Heart right ventricle (tissue), 16 donors: ENCODE results near the gene CDHR3. TPM values are rescaled to one million over a fixed set of nuclear protein-coding genes. Genes with fewer than 3 reads are reported as not detected.

Experiments used
- ATAC-seq, 8 donors: fragments of 200-7000 bp; cut with Tn5 transposase; one replicate each; pipeline ENCODE4 v1.9.1; 2020; ENCODE audit warnings: mild to moderate bottlenecking in 8 of 8, moderate library complexity in 8 of 8, moderate number of reproducible peaks in 1 of 8
- DNase-seq, 2 donors: peaks; one replicate each; pipeline ENCODE4 v3.0.0-alpha.2; 2020
- H3K27ac ChIP-seq, 10 donors: fragments of 200-600 bp; sonication (generic) in 2 of 10; one replicate each; pipeline versions ENCODE4 v1.5.0 to v1.8.0; 2020 to 2022; ENCODE audit warnings: mild to moderate bottlenecking in 3 of 10
- H3K27me3 ChIP-seq, 7 donors: fragments of 200-600 bp; one replicate each; pipeline ENCODE4 v1.8.0; 2021 to 2022; ENCODE audit warnings: mild to moderate bottlenecking in 2 of 7
- H3K36me3 ChIP-seq, 9 donors: fragments of 200-600 bp; sonication (generic) in 1 of 9; one replicate each; pipeline versions ENCODE4 v1.5.0 to v1.8.0; 2020 to 2022; ENCODE audit warnings: mild to moderate bottlenecking in 2 of 9
- H3K4me1 ChIP-seq, 9 donors: fragments of 200-600 bp; sonication (generic) in 1 of 9; one replicate each; pipeline versions ENCODE4 v1.5.0 to v1.8.0; 2020 to 2022; ENCODE audit warnings: mild to moderate bottlenecking in 4 of 9
- H3K4me3 ChIP-seq, 10 donors: fragments of 200-600 bp; sonication (generic) in 2 of 10; one replicate each; pipeline versions ENCODE4 v1.5.0 to v1.8.0; 2020 to 2022; ENCODE audit warnings: mild to moderate bottlenecking in 7 of 10, moderate library complexity in 2 of 10
- H3K9me3 ChIP-seq, 11 donors: fragments of 200-600 bp in 10 of 11; sonication (generic) in 2 of 11; one replicate each; pipeline versions ENCODE4 v1.5.0 to v1.8.0; 2013 to 2022; ENCODE audit warnings: mild to moderate bottlenecking in 2 of 11, control low read depth in 1 of 11, moderate library complexity in 1 of 11
- CTCF ChIP-seq, 9 donors: fragments of 200-600 bp; sonication (generic) in 2 of 9; IDR thresholded peaks; one replicate each; pipeline versions ENCODE4 v1.5.0 to v1.8.0; 2021 to 2022; ENCODE audit warnings: antibody characterized with exemption in 9 of 9, mild to moderate bottlenecking in 5 of 9, moderate library complexity in 1 of 9
- WGBS, 2 donors: extraction: QIAGEN DNeasy Blood & Tissue Kit; methylation state at CpG; one replicate each; pipeline ENCODE4 v1.1.7; 2013; ENCODE audit warnings: inconsistent platforms in 1 of 2; 5-methylcytosine and 5-hydroxymethylcytosine counted together
- intact Hi-C, 10 donors: fragments of 100-400 bp; cut with DNase I; formaldehyde crosslinking; loops; one replicate each; pipeline versions ENCODE4 v1.11.1 to v1.14.2; 2022
- polyA plus RNA-seq, 2 donors: library from polyadenylated mRNA; stranded (reverse); fragments of 200-250 nt; gene quantifications; one replicate each; pipeline ENCODE4 v1.2.3, GENCODE V29; 2013
- total RNA-seq, 10 donors: library from RNA; stranded (reverse); fragmentation: NEBNext Ultra II Directional in 3 of 10; extraction: Animal tissue kit (Norgen Biotek cat#: 25700) in 3 of 10; gene quantifications; one replicate each; pipeline versions ENCODE4 v1.2.1 to v1.2.4, GENCODE V29; 2021 to 2023
- donor health status: Arrhythmogenic right ventricular cardiomyopathy.
- donor health status: ischemic (EF 13 %, LVEDD 7.1; RV severe dilation, severe dysfunction).
- donor health status: healthy with polysubstance abuse.
- donor health status: DM: no; HTN: yes; CAD: no.
- donor health status: DM: no; HTN: no; CAD: no.
- donor health status: ischemic (EF 25% LVEDD 6.9; RV normal size, moderate dysfunction).
- donor health status: ischemic (EF 25% LVEDD 5.7; RV mildly dilated, moderate dysfunction).
- donor health status: healthy.
- donor health status: DM: yes; HTN: yes; CAD: no.
- donor health status: Ischemic cardiomyopathy.
- donor health status: ischemic (EF 35%, LVEDD 5.7; RV mildly dilated, moderate dysfunction).
- donor health status: nonischemic (EF 11% LVEDD 7.7; RV severe dilation, severe dysfunction).
- donor health status: DM: yes; HTN: yes; CAD: no.
- donor health status: PGD.
- donor health status: ischemic (EF 29% LVEDD 5.4; RV normal size, mild dysfunction).
- donor health status: nonischemic (EF 23%, LVEDD 6.1; RV moderate dilation, normal function).

Gene CDHR3
- total and polyA plus RNA-seq, 12 donors = 0.59 to 14.2 (median 1.9) TPM

GRCh38 chr7:105917659-105918058, 45.4 kb upstream of the CDHR3 start:
- ATAC-seq (no peak), DNase-seq (no peak)
- intact Hi-C loops = no loop called here
- Histone ChIP-seq H3K27me3 (no peaks in the 10 kb centered on the region), H3K27ac (no peak overlapping the region), H3K9me3 (peaks cover 0 to 3% (median 0%) of the 10 kb centered on the region in 11 donors), H3K4me3 (no peak overlapping the region), H3K4me1 (no peaks in the 10 kb centered on the region), H3K36me3 (peaks cover 0 to 4% (median 0%) of the 10 kb centered on the region in 9 donors)
- WGBS, 2 donors = 98% methylated on average over 2 of the region's 2 CpGs
- no peak for TF ChIP-seq CTCF (IDR thresholded peaks at IDR 0.05)

GRCh38 chr7:105920766-105921165, 42.3 kb upstream of the CDHR3 start:
- H3K27me3 ChIP-seq = no peaks in the 10 kb centered on the region
- H3K36me3 ChIP-seq = peaks cover 0 to 4% (median 0%) of the 10 kb centered on the region in 9 donors
- no peak for TF ChIP-seq CTCF (IDR thresholded peaks at IDR 0.05)
- no peak overlapping the region for H3K4me3 ChIP-seq
- no peaks in the 10 kb centered on the region for H3K4me1 ChIP-seq
- WGBS, 2 donors = 94 to 96% methylated on average over 4 of the region's 4 CpGs
- ATAC-seq (no peak), DNase-seq (no peak)
- H3K9me3 ChIP-seq = peaks cover 0 to 29% (median 9%) of the 10 kb centered on the region in 11 donors
- no peak overlapping the region for H3K27ac ChIP-seq
- intact Hi-C loops = no loop called here

- 96 to 97% methylated on average over 1 of the region's 1 CpG for WGBS, 2 donors
- TF ChIP-seq CTCF (IDR thresholded peaks at IDR 0.05) = no peak
Measured at GRCh38 chr7:105924945-105925344, 38.1 kb upstream of the CDHR3 start.

GRCh38 chr7:105926131-105926530, 36.9 kb upstream of the CDHR3 start:
- 46 to 57% methylated on average over 3 of the region's 3 CpGs for WGBS, 2 donors
- intact Hi-C loops = no loop called here
- TF ChIP-seq CTCF (IDR thresholded peaks at IDR 0.05) = no peak
- Histone ChIP-seq H3K9me3 (peaks cover 0 to 29% (median 9%) of the 10 kb centered on the region in 11 donors), H3K4me3 (no peak overlapping the region), H3K27me3 (no peaks in the 10 kb centered on the region), H3K4me1 (no peaks in the 10 kb centered on the region), H3K36me3 (peaks cover 0 to 4% (median 0%) of the 10 kb centered on the region in 9 donors), H3K27ac (no peak overlapping the region)
- ATAC-seq (no peak), DNase-seq (no peak)

More at GRCh38 chr7:105924945-105925344, 38.1 kb upstream of the CDHR3 start:
- Histone ChIP-seq H3K27me3 (no peaks in the 10 kb centered on the region), H3K4me3 (no peak overlapping the region), H3K4me1 (no peaks in the 10 kb centered on the region), H3K27ac (no peak overlapping the region), H3K36me3 (peaks cover 0 to 4% (median 0%) of the 10 kb centered on the region in 9 donors), H3K9me3 (peaks cover 0 to 29% (median 9%) of the 10 kb centered on the region in 11 donors)
- DNase-seq (no peak), ATAC-seq (no peak)
- intact Hi-C loops = no loop called here
